ENCODE measurements around the gene DMD.

Gene DMD

DNA sequence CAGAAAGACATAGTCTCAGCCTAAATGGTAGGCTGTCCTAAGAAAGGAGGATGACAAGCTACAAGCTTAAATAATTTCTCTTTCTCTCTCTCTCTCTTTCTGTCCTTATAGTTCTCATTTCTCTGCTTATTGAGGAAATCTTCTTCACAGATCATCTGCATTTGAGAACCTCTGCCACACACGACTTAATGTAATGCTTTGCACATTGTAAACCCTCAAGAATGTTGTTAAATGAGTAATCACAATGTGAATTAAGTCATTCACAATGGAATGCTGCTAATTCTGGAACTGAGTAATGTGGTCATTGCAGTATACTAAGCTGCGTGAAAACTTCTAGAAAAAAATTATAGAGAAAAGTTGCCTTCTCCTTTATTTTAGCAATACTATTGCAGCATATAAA, 1630.6 kb downstream of the DMD start:
- no peak for DNase-seq

DNA sequence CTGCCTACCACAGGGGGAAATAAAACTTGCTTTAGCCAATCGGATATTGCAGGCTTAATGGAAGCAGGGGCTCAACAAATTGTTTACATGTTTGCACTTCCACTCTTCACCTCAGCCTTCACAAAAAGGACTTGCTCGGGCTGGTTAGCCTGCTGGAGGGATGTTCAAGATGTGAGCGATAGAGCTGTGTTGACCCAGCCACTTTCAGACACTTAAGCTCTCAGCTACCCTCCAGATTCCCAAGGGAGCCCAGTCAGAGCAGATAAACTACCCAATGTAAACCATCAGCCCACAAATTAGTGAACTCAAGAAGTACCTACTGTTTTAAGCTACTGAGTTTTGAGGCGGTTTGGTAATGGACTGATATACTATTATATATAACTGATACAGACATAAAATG, 1631.1 kb downstream of the DMD start:
- no peak for DNase-seq

DNA sequence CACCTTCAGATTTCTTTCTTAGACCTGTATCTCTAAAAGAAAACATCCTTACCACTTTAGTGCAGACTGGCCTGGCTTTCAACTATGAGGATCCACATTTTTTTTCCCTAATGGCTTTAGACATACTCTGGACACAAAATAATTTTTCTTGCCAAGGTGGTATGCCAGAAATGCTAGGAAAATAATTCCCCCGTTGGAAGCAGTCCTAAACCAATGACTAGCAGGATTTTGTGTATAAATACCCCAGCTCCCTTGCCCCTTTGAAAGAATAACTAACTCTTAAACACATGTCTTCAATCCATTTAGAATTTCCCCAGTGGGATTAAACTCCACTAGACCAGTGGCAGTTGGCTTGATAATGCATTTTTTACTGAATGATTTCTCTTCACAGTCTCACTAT, 1639.0 kb downstream of the DMD start:
- DNase-seq, result no peak

DNA sequence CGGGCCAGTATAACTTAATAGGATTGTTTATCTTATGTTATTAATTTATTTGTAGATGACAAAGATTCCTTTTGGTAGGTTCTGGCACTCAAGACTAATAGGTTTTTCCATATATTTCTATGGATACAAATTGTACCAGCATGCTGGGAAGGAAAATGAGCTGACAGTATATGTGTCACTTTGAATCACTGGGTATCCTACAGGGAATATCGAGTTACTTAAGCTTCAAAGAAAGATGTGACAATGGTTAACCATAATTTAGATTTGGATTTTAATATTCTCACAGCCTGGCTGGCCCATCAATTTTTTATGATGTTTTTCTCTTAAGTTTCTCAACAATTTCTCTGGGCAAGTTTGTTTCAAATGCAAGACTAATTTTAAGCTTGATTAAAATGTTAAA, 1640.7 kb downstream of the DMD start:
- DNase-seq, result no peak

DNA sequence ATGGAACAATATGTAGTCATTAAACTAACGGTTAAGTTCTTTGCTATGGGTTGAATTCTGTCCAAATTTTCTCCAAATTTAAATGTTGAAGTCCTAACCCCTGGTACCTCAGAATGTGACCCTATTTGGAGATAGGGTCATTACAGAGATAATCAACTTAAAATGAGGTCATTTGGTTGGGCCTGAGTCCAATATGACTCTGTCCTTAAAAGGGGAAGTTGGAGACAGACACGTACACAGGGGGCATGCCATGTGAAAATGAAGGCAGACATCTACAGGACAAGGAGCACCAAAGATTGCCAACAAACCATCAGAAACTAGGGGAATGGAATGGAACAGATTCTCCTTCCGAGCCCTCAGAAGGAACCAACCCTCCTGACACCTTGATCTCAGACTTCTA, 1647.6 kb downstream of the DMD start:
- no peak for DNase-seq

DNA sequence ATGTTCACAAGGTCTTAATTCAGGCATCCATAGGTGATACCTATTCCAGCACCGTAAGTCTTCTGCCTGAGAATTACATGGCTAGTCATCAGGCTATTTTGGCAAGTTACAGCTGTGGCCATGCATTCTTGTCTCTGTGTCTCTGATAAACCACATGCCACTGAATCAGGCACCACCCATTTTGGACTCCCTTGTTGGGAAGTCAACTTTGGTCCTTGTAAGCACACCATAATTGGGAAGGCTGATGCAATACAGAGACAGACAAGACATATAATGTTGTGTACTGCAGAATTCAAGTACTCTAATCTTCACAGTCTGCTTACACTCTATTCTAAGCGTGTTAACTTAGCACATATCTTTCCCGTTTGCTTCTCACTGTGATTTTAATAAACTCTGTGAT, 1655.8 kb downstream of the DMD start:
- DNase-seq, result no peak

DNA sequence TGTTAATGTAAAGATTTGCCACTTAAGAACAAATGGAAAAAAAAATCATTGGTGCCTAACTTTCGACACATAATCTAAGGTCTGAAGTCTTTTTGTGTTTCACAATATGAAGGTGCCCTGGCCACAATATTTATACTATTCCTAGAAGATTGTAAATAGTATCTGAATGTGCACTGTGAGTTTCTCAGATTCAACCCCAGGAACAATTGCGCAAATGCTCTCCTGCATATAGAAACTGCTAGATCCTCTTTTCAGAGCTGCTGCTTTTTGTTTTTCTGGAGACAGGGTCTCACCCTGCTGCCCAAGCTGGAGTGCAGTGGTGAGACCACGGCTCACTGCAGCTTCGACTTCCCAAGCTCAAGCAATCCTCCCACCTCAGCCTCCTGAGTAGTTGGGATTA, 1659.4 kb downstream of the DMD start:
- DNase-seq, result no peak

DNA sequence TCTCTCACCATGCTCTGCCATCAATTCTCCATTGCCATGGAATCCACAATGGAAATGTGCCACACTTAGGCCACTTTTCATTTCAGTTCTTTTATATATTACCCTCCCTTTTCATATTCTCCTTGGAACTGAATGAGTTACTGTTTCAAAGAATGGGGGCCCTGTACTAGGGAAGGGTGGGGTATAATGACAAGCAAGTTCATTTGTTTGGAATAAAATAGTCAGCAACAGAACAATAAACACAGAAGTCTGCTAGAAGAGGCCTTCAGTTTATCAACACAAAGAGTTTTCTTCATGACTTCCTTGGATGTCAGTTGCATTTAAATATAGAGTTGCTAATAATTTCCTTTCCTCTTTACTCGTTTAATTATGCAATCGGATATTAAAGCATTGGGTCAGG, 1661.2 kb downstream of the DMD start:
- no peak for DNase-seq

DNA sequence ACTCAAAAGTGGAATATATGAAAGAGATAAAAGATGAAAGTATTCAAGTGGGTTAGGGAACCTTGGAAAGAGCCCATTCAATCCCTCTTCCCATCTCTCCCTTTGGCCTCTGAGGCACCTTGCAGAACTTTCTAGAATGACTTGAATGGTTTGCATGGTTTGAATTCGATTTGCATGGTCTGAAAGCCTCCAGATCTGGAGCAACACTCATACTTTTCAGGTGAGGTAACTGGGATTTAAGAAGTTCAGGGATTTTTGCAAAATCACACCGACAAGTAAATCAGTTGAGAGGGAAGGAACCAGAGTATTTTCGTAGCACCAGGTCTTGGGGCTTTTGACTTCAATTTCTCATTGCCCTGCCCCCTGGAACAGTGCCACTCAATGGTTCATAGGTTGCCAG, 1663.5 kb downstream of the DMD start:
- DNase-seq, result no peak

DNA sequence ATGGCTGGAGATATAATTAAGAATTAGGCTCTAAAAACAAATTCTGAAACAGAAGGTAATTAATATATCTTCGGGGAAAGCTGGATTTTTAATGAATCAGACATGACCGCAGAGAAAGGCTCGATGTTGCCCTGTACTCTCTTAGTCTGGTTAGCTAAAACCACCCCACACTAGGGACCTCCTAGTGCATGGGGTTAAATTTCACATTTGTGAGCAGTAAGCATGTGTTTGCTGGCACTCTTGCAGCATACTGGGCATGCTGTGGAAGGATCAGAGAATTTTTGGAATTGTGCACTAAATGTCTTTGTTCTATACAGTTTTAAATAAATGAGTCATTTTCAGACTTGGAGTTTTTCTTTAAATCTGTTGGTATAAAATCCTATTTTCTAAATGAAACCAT, 1663.9 kb downstream of the DMD start:
- DNase-seq, result no peak

DNA sequence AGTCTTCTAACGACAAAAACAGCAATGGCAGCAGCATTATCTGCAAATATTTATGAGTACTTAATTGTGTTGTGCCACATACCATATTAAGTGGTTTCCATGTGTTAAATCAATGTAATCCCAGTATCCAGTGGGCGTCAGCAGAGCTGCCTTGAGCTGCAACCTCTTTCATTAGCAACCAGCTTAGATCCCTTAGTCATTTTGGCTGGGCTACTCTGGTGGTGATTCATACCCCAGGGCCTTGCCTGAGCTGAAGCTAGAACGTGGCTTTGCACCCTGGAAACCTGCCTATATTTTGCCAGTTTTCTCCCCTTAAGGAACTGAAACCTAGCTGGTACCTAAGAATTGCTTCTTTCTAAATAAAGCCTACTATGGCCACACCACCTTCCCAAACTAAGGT, 1665.2 kb downstream of the DMD start:
- no peak for DNase-seq

DNA sequence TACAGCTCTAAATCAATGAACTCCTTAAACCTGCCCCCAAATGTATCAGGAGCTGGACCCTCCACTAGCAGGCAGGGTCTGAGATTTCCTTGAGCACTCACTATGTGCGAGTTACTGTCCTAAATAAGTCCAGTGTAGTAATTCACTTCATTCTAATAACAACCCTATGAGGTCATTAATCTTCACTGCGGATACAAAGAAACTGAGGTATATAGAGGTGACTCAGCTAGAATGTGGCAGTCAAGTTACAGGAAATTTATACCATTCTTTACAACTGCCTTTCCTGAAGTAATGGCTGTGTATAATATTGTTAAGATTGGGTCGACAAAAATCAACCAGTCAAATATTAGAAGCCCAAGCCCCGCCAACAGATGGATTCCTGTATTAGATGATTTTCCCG, 1665.6 kb downstream of the DMD start:
- DNase-seq, result no peak

DNA sequence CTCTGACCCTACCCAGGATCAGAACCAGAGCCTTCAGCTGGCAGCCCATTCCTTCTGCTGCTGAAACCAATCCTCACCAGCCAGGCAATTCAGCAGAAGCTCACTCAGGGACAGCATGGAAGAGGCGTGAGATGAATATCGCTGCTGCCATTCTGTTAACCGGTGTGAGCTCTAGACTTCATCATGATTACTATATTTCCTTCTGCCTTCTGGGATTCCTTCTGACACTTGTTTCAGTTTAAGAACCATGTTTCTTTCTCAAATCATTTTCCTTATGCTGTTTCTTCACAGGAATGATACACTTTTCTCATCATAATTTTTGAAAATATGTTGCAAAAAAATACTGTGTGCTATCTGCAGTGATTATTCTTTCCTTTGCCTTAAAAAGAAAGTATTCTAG, 1666.2 kb downstream of the DMD start:
- no peak for DNase-seq

DNA sequence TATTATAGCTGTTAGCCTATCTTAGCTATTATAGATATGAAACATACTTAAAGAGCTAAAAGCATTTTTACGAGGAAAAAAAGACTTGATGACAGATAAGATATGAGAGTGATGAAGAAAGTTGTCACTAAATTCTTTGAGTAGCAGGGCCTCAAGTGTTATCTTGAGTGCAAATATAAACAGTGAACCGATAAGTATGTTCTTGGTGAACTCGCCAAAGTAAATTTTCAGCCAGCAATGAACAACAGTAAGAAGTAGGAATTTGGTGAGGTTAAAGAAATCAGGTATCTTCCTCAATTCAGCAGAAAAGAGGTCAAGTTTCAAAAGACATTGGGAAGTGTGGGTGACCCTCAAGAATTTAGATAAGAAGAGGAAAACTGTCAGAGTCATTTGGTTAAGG, 1667.7 kb downstream of the DMD start:
- no peak for DNase-seq

DNA sequence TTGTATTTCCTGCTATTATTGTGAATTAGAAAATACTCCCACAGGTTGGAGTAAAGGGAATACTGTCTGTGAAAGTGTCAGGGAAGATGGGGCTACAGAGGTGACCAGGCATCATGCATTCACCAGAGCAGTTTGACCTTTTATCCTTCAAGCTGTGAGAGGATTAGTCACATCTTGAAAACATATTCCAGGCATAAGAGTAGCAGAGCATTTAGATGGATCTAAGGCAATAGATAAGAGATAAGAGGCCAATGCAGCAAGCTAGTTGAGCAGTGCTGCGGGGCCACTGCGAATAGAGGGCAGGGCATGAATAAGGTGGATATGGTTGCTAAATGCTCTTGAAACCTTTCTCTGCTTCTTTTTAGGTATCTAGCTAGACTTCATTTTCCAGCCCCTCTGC, 1668.8 kb downstream of the DMD start:
- DNase-seq, result no peak

DNA sequence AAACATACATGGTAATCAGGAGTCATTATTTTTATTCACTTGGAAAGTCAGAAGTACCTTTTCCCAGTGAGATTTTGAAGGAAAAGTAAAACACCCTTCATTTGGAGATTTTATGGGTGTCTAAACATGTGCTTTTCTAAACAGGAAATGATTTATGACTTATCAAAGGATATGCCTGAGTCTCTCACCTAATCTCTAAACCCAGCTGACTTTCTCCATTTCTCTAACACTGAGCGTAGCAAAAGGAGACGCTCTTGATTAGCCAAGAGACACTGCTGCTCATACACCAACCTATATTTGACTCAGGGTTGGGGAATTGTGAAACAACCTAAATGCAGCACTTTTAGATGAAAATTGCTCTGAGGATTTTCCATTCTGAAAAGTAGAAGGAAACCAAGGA, 1671.0 kb downstream of the DMD start:
- no peak for DNase-seq

DNA sequence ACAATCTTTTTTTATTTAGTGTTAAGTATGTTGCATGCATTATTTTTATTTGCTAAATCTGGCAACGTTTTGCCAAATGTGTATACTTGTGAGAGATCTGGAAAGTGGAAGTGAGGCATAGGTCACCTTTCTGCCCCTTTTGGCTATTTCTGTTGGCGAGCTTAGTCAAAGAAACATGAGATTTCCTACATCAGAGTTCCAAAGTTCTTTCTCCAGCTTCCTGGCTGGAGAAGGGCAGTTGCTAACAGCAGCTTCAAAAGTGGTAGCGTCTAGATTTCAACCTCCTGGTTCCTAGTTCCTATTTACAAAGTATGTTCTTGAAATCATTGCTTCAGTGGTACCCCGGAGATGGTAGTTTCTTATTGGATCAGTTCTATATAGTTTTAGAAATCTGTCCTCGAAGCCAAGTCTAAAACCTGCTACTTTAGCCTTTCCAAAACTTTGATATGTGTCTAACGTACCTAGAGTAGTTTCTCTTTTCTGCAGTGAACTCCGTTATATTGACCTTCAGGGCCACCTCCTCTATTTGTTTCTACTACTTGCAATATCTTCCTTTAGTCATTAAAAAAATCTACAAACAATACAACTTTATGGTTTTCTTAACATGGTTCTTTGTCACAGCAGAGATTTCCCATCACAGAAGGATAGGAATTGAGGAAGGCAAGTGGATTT, 1683.8 kb downstream of the DMD start:
- no peak for DNase-seq

DNA sequence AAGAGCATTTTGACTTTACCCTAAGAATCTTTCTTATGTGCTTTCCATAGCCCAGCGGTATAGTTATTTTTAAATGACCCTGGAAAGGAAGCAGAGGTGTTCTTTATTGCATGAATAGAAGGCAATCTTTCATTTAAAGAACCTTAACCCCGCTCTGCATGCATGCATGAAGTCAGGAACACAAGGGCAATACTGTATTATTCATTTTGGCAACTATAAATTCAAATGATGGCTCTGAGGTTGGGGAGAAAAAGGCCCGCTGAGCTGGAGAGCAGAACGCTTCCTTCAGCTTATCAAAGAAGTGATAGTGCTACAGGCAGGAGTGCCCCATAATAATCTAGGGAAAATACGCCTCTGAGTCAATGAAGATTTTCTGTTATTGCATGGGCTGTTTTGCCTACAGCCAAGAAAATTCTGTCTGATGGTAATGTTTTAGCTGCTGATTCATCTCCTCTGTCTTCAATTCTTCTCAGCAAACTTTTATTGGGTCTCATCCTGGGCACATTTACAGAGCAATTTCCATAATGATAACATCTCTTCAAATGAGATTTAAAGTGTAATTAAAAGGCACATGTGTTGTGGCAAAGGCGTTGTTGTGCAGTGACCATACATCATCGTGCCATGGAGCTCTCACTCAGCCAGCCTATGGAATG, 1687.3 kb downstream of the DMD start:
- DNase-seq, result no peak

DNA sequence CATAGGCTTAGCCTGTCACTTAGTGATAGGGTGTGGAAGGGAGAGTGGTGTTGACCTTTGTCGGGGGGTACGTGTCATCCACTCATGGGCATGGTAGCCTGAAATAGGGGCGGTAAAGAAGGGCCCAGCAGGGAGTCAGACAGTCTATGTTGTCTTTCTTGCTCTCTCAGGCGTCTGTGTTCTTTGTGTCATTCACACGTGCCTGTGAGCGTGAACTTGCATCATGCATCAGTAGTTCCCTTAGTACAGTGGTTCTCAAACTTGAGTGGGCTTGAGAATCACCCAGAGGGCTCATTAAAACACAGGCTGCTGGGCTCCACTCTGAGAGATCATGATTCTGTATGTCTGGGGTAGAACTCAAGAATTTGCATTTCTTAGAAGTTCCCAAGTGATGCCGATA, 1688.6 kb downstream of the DMD start:
- no peak for DNase-seq

DNA sequence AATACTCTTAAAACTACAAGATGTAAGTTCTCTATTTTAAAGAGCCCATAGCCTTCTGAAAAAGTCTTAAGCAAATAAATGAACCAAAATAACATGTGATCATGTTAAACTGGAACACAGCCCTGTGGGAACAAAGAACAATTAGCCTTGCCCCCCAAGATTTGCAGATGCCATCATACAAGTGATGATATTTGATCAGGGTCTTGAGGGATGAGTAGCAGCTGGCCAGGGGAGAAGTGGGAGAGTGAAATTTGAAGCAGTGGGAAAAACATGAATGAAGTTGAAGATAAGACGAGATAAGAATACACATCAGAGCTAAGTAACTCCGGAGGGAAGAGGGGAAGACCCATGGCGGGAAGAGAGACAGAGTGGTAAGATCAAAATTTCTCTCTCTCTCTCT, 1689.4 kb downstream of the DMD start:
- no peak for DNase-seq

DNA sequence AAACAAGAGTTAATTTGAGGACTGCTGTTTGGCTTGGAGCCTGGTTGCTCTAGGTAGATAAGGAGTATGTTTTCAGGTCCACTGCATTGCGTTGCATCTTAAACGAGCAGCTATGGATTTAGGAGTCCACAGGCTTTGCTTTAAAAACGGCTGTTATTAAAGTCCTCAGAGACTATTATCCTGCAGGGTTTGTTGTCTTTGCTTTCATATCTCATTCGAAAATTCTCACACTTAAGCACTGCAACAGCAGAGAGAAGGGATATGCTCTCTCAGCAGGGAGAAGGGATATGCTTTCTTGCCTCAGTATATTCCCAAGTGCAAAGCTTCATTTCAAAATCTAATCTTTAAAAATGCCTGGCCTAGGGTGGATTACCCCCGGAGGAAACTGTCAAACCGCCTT, 1694.8 kb downstream of the DMD start:
- DNase-seq, result no peak

DNA sequence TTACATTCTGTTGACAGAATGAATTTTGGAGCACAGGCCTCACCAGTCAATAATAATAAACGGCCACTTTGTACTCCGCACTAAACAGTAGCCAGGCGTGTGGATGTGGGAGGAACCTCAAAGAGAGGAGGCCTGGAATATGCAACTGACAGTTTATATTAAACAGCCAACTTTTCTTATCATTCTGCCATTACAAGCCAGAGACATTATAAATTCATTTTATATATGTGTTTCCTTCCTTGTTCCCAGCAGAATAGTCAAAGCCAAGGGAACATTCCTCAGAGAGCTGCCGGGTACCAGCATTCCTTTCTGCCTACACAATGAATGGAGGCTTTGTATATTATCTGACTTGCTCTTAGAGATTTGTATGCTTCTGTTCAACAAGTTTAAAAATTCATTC, 1703.0 kb downstream of the DMD start:
- no peak for DNase-seq

DNA sequence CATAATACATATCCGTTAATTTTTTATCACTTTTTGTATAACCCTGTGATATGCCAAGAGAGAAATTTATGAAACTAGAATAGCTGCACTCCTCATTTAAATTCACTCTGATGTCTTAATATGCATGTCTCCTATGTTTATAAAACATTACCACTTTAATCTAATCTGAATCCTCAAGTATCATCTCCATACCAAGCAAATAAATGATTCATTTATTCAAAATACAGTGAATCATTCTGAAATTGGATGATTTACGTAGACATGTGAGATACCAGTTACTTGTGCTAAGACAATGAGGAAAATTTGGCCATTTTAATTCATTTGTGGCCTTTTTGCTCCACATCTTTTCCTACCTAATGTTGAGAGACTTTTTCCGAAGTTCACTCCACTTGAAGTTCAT, 1704.4 kb downstream of the DMD start:
- DNase-seq, result no peak

DNA sequence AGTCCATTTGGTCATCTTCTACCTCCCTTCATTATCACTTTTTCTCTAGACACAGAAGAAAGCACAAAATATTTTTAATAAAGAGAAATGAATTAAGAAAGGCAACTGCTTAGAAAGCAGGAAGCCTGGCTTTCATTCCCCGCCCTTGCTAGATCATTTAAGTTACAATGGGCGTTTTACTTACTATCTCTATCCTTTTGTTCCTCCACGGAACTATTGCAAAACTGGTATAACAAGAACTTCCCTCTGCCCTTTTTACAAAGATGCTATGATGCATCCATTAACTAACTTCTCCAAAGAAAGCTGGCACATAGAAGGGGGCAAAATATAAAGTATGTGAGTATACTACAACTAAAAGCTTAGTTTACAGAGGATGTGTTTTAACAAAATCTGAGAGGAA, 1705.0 kb downstream of the DMD start:
- no peak for DNase-seq

DNA sequence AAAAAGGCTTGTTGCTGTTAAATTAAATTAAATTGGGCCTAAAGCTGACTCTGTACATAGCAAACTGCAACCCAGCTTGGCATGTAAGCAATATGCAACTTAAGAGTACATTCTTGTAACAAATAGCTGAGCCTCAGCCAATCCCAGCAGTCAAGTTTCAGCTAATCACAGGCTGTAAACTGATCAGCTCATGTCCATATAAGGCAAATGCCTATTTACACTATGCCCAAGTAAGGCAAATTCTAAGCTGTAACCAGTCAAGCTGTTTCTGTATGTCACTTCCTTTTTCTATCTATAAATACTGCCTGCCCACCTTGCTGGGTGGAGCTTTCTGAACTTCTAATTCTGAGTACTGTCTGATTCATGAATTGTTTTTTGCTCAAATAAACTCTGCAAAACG, 1710.4 kb downstream of the DMD start:
- DNase-seq, result no peak

Data from right forelimb (tissue), 1 donor.